NAMALWA (cell line): ENCODE results near the gene KIF24.
A peak's percentile ranks its signal among the peaks of the same experiment; 100 is the strongest.
"Not testable (repeated sequence)": the region's sequence is repeated elsewhere in the genome, so short reads cannot be mapped to it uniquely, and the experiment has no call there.

ENCODE experiments used
- DNase-seq: peaks from one replicate; pipeline ENCODE4 v3.0.0-alpha.2; 2015; ENCODE audit warnings: low spot score

The KIF24 gene

GRCh38 chr9:34328987-34329832 lies at the start of gene KIF24, which contains the start of gene NUDT2:
Gene KIF24, minus strand, starts transcription at chr9:34329268. Its CDS starts 17,922 bp downstream, at chr9:34311346.
Gene NUDT2, plus strand, starts transcription at chr9:34329569. Its CDS starts 9,471 bp downstream, at chr9:34339040.
- peak; percentile 100 for DNase-seq

- no peak for DNase-seq
Measured at GRCh38 chr9:34378376-34379060, 49.5 kb upstream of the KIF24 start.

- DNase-seq = peak; percentile 39
Measured at GRCh38 chr9:34377404-34377746, 48.3 kb upstream of the KIF24 start.

- DNase-seq = peak; percentile 99
Measured at GRCh38 chr9:34376596-34377403, 47.7 kb upstream of the KIF24 start, which contains the start of gene MYORG. Gene MYORG, minus strand, starts transcription at chr9:34376898. Its CDS starts 3,955 bp downstream, at chr9:34372943.

- DNase-seq = peak; percentile 69
Measured at GRCh38 chr9:34375901-34376595, 47.0 kb upstream of the KIF24 start.

- no peak for DNase-seq
Measured at GRCh38 chr9:34374905-34375552, 46.0 kb upstream of the KIF24 start.

- DNase-seq = no peak
Measured at GRCh38 chr9:34374339-34374738, 45.3 kb upstream of the KIF24 start.

- DNase-seq = no peak
Measured at GRCh38 chr9:34373749-34374148, 44.7 kb upstream of the KIF24 start.

GRCh38 chr9:34372467-34373011 lies 43.5 kb upstream of the KIF24 start:
- no peak for DNase-seq

- DNase-seq = no peak
Measured at GRCh38 chr9:34371886-34372466, 42.9 kb upstream of the KIF24 start.

- no peak for DNase-seq
Measured at GRCh38 chr9:34370970-34371880, 42.2 kb upstream of the KIF24 start.

- no peak for DNase-seq
Measured at GRCh38 chr9:34370335-34370969, 41.4 kb upstream of the KIF24 start.

- DNase-seq = no peak
Measured at GRCh38 chr9:34369636-34370035, 40.6 kb upstream of the KIF24 start.

GRCh38 chr9:34368796-34369195 lies 39.7 kb upstream of the KIF24 start:
- DNase-seq = not testable (repeated sequence)

- not testable (repeated sequence) for DNase-seq
Measured at GRCh38 chr9:34367751-34368410, 38.8 kb upstream of the KIF24 start.

- no peak for DNase-seq
Measured at GRCh38 chr9:34366365-34366764, 37.3 kb upstream of the KIF24 start.

GRCh38 chr9:34365282-34365681 lies 36.2 kb upstream of the KIF24 start:
- no peak for DNase-seq

- no peak for DNase-seq
Measured at GRCh38 chr9:34363619-34364351, 34.7 kb upstream of the KIF24 start.
